GM18498 (cell line): Measurements from ENCODE around the gene RNU2-1.
"Not testable (repeated sequence)": the region's sequence is repeated elsewhere in the genome, so short reads cannot be mapped to it uniquely, and the experiment has no call there.

ENCODE experiments used
- ATAC-seq: cut with Tn5 transposase; IDR thresholded peaks from one replicate; pipeline ENCODE4 v1.9.1; 2021; ENCODE audit warnings: mild to moderate bottlenecking, moderate library complexity; ENCODE audit not compliant: unreplicated experiment

Gene RNU2-1

DNA sequence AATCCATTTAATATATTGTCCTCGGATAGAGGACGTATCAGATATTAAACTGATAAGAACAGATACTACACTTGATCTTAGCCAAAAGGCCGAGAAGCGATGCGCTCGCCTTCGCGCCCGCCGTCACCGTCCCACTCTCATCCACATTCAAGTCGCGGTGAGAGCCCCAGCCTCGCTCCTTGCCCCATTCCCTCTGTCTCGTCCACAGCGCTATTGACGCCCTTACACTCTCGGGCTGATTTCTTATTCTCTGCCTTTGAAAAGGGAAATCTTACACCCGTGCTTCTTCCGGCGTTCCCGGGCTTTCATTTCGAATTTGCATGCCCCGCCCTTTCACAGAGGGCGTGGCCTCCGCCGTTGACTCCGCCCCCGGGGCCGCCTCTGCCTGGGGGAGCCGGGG is at the start of gene RNU2-1:
Gene RNU2-1 (minus strand): TSS at position 101 of the 400 bp plus-strand sequence.
- ATAC-seq: not testable (repeated sequence)

GRCh38 chr17:43272914-43273313 is 39.1 kb upstream of the RNU2-1 start:
- ATAC-seq: not testable (repeated sequence)

DNA sequence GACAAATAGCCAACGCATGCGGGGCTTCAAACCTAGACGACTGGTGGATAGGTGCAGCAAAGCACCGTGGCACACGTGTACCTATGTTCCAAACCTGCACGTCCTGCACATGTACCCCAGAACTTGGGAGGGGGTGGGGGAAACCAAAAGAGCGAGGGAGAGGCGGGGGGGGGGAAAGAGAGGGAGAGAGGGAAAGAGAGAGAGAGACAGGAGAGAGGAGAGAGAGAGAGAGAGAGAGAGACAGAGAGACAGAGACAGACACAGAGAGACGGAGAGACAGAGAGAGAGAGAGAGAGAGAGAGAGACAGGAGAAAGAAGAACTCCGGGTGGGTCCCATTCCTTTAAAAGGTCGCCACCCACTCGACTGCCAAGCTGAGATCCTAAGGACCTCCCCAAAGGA is 38.7 kb upstream of the RNU2-1 start:
- ATAC-seq: not testable (repeated sequence)

GRCh38 chr17:43270552-43271504 is 37.1 kb upstream of the RNU2-1 start:
- not testable (repeated sequence) for ATAC-seq

DNA sequence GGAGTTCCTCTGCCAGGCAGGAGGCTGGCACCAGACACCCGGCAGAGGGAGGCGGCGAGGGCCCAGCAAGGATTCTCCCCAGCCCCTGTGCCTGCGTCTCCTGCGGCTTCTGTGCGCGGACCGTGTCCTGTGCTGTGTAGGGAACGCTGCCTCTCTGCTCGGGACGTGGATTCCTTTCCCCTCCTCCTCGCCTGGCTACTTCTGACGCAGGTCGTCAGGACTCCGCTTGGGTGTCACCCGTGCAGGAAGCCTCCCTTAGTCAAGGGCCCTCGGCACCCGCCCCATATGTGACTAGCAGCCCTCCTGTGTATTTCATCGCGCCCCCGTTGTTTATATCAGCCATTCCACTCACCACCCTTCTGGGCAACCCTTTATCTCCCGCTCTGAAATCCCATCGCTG is 12.7 kb upstream of the RNU2-1 start:
- not testable (repeated sequence) for ATAC-seq

DNA sequence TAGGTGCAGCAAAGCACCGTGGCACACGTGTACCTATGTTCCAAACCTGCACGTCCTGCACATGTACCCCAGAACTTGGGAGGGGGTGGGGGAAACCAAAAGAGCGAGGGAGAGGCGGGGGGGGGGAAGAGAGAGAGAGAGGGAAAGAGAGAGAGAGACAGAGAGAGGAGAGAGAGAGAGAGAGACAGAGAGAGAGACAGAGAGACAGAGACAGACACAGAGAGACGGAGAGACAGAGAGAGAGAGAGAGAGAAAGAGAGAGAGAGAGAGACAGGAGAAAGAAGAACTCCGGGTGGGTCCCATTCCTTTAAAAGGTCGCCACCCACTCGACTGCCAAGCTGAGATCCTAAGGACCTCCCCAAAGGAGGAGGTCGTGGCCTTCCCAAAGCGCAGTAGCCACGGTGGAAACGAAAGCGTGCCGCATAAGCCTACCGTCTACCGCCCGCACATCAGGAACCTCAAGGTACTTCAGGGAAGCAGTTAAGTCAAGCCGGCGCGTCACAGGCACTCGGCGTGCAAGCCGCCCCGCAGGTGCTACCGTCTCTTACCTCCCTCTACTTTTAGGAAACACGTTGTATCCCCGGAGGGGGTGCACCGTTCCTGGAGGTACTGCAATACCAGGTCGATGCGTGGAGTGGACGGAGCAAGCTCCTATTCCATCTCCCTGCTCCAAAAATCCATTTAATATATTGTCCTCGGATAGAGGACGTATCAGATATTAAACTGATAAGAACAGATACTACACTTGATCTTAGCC is 7.0 kb upstream of the RNU2-1 start:
- not testable (repeated sequence) for ATAC-seq

DNA sequence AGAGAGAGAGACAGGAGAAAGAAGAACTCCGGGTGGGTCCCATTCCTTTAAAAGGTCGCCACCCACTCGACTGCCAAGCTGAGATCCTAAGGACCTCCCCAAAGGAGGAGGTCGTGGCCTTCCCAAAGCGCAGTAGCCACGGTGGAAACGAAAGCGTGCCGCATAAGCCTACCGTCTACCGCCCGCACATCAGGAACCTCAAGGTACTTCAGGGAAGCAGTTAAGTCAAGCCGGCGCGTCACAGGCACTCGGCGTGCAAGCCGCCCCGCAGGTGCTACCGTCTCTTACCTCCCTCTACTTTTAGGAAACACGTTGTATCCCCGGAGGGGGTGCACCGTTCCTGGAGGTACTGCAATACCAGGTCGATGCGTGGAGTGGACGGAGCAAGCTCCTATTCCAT is 5.8 kb upstream of the RNU2-1 start:
- ATAC-seq: not testable (repeated sequence)

- not testable (repeated sequence) for ATAC-seq
These were observed 514 bp downstream of the RNU2-1 start for GRCh38 chr17:43233263-43233662.

DNA sequence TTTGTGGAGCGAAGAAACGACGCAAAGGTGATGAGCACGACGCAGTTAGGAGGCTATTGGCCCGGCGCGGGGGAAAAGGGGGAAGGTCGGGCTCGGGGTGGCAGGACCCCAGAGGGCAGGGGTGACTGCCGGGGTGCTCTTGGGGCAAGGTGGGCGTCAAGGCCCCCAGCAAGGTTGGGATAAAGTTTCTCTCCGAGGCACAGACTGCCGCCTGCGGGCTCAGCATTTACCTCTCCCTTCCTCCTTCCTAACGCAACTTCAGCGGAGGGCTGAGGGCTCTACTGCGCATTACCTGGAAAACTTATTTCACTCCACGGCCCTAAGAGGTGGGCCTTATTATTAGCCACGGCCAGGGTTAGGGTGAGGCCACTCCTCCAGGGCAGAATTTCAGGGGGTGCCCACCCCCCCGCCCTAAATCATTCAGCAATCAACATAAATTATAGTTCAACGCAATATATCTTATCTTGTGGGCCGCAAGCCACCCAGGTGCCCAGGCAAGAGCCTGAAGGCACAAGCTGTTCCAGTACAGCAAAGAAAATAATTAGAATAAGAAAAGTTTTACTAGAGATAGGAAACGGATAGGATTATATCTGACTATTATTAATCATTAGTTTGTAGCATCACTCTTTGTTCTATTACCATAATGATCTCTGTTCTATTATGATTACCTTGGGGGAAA is 1.6 kb downstream of the RNU2-1 start:
- not testable (repeated sequence) for ATAC-seq

DNA sequence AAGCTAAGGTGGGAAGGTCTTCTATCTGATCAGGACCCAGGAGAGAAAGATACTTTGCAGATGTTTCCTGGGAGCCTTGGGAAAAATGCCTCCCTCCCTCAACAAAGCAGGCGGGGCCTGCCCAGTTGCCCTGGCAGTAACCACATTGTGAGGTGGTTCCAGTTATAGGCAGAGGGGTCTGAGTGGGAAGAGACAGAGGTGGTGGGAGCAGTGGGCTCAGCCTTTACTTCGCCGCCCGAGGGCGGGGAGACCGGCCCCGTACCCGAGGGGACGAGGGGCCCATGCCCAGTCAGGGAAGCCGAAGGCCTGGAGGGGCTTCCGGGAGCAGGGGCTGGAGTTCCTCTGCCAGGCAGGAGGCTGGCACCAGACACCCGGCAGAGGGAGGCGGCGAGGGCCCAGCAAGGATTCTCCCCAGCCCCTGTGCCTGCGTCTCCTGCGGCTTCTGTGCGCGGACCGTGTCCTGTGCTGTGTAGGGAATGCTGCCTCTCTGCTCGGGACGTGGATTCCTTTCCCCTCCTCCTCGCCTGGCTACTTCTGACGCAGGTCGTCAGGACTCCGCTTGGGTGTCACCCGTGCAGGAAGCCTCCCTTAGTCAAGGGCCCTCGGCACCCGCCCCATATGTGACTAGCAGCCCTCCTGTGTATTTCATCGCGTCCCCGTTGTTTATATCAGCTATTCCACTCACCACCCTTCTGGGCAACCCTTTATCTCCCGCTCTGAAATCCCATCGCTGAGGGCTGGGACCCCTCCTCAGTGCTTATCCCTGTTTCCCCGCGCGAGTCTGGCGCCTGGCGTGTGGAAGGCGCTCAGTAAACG is 2.4 kb downstream of the RNU2-1 start:
- not testable (repeated sequence) for ATAC-seq

- not testable (repeated sequence) for ATAC-seq
These were observed 5.6 kb downstream of the RNU2-1 start, which contains the start of gene CCDC200 for GRCh38 chr17:43228020-43228782. Gene CCDC200 (minus strand): TSS chr17:43228623. CDS start chr17:43228554, 69 bp downstream.

- ATAC-seq: no peak
These were observed 7.4 kb downstream of the RNU2-1 start for GRCh38 chr17:43226393-43226792.

DNA sequence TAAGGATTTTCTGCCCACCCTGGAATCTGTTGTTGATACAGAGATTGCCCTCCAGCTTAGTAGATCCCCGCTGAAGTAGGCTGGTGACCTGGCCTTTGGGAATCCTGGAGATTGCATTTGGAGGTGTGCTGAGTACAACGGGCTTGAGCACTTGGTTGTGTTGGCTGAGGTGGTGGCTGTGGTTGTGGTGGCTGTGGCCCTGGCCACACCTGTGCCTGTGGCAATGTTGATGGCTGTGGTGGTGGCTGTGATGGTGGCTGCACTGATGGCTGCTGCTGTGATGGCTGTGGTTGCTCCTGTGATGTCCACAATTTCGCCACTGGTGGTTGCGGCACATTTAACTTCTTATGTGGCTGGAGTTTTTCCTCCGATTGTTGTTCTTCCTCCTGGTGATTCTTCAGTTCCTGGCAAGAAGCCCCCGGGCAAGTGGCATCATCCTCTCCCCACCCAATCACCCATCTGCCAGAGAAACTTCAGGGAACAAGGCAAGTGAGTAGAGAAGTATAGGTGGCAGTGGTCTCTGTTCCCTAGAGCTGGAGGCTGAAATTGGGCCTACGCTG is 9.6 kb downstream of the RNU2-1 start:
- ATAC-seq: no peak

- ATAC-seq: no peak
These were observed 13.2 kb downstream of the RNU2-1 start for GRCh38 chr17:43220511-43221125.

DNA sequence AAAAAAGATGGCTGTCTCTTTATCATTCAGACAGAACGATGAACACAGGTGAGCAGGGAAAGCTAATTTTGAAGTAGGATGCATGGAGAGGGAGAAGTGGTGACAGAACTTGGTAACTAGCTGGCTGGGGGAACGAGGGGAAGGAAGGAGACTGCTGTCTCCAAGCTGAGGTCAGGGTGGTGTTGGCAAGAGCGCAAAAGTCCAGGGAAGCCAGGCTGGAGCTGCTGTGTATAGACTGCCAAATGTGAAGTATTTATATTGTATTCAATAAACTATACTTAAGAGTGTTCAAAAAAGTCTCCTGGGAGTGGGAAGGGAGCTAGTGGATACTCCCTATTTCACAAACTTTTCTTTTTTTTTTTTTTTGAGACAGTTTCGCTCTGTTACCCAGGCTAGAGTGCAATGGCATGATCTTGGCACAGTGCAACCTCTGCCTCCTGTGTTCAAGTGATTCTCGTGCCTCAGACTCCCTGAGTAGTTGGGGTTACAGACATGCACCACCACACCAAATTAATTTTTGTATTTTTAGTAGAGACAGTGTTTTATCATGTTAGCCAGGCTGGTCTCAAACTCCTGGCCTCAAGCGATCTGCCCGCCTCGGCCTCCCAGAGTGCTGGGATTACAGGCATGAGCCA is 13.9 kb downstream of the RNU2-1 start:
- ATAC-seq: no peak

DNA sequence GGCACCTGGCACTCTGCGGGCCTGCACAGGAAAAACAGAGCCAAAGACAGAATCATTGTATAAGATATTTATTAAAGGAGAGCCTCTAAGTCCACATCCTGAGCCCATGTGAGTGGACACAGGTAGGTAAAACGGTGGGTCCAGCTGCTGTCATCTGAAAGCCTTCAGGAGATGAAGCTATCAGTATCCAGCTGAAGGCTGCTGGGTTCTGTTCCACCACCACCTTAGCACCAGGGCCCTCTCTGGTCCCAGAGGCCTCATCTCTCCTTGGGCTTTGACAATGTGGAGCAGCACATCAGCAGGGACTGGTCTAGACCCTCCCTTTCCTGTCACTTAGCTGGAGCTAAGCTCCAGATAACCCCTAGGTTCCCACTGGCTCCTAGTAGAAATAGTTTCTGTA is 14.8 kb downstream of the RNU2-1 start:
- ATAC-seq: no peak

DNA sequence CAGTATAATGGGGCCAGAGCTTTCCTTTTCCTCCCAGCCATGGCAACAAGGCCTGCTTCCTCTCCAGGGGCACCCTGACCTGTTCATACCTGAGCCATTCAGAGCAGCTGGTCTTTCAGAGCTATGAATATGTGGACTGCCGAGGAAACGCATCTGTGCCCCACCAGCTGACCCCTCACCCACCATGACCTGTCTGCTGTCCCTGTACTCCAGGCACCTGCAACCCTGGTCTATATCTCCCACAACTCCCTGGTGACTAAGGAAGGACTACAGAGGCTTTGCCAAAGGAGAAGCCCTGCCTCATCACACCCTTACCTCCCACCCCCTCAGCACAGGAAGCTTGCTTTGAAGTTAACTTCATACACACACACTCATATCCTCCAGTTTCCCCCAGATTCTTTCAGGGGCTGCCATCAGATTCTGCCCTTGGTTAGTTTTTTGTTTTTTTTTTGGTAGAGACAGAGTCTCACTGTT is 16.1 kb downstream of the RNU2-1 start:
- no peak for ATAC-seq
